GM12801 (cell line): ENCODE measurements around the gene SPATA13.

Source experiments
- CTCF ChIP-seq: IDR thresholded peaks from one replicate; pipeline ENCODE4 v1.5.1; 2011; ENCODE audit warnings: control low read depth; ENCODE audit not compliant: insufficient read length; ENCODE audit errors: extremely low read depth

SPATA13 gene

GRCh38 chr13:24192057-24192810, 31.7 kb downstream of the SPATA13 start:
- TF ChIP-seq CTCF, result no peak

- no peak for TF ChIP-seq CTCF
Measured at GRCh38 chr13:24192811-24193162, 32.3 kb downstream of the SPATA13 start.

- no peak for TF ChIP-seq CTCF
Measured at GRCh38 chr13:24194447-24194846, 33.9 kb downstream of the SPATA13 start.

- no peak for TF ChIP-seq CTCF
Measured at GRCh38 chr13:24195626-24196025, 35.1 kb downstream of the SPATA13 start.

- no peak for TF ChIP-seq CTCF
Measured at GRCh38 chr13:24196593-24197197, 36.2 kb downstream of the SPATA13 start.

GRCh38 chr13:24199016-24199415, 38.5 kb downstream of the SPATA13 start:
- no peak for TF ChIP-seq CTCF

- TF ChIP-seq CTCF, result no peak
Measured at GRCh38 chr13:24202215-24202614, 41.7 kb downstream of the SPATA13 start.
